Limb (tissue), 2 donors: ENCODE results near the gene KCNQ1.
A peak's percentile ranks its signal among the peaks of the same experiment; 100 is the strongest.
"Not testable (repeated sequence)": the region's sequence is repeated elsewhere in the genome, so short reads cannot be mapped to it uniquely, and the experiment has no call there.

Source experiments
- DNase-seq, 2 donors: peaks; one replicate each; pipeline ENCODE4 v3.0.0-alpha.2; 2016; ENCODE audit errors: extremely low spot score in 2 of 2

The KCNQ1 gene

GRCh38 chr11:2587976-2588748, 143.4 kb downstream of the KCNQ1 start:
- DNase-seq: no peak

- peak in 1 of 2 donors; percentile 26 for DNase-seq
Measured at GRCh38 chr11:2588809-2589537, 144.2 kb downstream of the KCNQ1 start.

- no peak for DNase-seq
Measured at GRCh38 chr11:2589538-2589934, 144.7 kb downstream of the KCNQ1 start.

DNA sequence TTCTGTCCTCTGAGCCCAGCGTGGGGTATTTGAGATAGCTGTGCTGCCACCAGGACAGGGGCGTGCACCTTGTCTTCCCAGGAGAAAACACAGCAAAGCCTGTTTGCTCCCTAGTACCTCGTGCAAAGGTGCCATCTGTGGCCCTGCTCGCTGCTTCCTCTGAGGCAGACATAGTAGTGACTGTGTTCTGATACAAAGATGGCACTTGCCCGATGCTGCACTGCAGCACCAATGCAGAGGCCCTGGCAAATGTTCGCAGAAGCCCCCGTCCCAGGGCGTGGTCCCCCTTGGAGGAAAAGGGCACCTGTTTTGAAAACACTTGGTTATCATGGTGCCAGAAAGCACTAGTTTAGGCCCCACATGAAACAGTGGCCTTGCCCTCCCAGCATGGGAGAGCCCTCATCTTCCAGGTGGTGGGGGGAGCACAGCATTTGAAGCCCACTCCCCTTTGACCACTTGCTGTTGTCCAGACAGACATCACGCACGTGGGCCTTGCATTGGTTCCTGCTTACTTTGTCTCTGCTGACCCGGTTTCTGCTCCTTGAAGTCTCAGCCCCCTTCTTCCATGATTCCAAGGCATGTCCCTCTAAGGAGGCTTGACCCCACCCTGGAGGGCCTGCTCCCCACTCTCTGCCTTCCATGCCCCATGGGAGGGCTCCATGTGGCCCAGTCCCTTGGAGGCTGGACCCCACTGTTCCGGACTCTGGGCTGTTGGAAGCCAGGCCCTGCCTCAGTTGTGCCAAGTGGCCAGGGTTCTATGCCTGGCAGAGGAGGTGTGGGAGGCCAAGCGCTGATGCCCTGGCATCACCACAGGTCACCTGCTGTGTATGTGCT, 145.5 kb downstream of the KCNQ1 start:
- DNase-seq: peak in 1 of 2 donors; percentile 30

GRCh38 chr11:2590965-2591754, 146.4 kb downstream of the KCNQ1 start:
- peak in 1 of 2 donors; percentile 70 for DNase-seq

DNA sequence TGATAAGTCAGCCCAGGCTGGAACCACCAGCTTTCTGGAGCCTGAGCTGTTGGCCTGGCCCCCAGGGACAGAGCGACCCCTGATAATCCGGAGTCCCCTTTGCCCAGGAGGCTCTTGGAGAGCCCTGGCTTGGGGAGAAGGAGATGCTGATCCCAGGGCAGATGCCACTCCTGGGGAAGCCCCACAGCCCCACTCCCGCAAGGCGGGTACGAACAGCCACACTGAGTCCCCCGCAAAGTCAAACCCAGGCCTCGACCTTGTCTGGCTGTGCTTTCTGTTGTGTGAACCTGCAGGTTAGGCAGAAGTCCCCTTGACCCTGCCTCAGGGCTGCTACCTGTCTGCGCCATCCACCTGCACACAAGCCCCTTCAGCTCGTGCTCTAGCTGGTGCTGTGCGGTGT, 147.0 kb downstream of the KCNQ1 start:
- peak in 1 of 2 donors; percentile 26 for DNase-seq

GRCh38 chr11:2592559-2593392, 148.0 kb downstream of the KCNQ1 start:
- DNase-seq: no peak

DNA sequence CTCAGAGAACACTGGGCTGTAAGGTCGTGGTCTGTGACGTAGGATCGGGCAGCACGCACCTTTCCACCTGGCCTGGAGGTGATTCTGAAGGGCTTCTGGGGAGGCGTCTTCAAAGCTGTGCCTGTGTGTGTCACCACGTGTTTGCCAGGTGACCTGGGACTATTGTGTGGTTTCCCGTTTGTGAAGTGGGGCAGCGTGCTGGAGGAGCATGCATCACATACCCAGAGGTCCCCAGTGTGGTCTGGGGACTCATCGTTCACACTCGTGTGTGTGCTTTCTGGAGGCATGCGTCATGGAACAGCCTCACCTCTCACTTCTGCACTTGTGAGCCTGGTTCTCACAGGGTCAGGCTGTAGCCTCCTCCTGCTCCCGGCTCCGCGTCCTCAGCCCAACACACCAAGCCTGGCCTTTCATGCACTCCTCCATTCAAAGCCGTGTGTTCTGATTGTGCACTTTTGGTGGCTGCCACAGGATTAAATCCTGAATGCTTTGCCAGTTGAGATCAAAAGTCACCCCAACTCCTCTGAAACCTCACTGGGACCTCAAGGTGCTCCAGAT, 148.7 kb downstream of the KCNQ1 start:
- DNase-seq: no peak

DNA sequence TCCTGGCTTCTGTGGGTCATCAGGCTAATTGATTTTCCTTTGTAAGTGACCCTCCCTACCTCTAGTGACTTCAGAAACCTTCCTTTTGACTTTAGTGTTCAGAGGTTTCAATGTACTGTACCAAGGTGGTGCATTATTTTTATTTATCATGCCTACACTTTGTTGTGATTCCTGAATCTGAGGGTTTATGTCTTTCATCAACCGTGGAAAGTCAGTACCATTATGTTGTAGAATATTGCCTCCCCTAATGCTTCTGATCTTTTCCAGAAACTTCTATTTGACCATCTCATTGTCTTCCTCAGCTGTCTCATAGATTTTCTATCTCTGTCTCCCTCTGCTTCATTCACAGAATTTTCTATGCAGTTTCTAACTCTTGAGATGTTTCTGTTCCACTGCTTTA, 149.5 kb downstream of the KCNQ1 start:
- DNase-seq: no peak

- DNase-seq: no peak
Measured at GRCh38 chr11:2595204-2595603, 150.4 kb downstream of the KCNQ1 start.

DNA sequence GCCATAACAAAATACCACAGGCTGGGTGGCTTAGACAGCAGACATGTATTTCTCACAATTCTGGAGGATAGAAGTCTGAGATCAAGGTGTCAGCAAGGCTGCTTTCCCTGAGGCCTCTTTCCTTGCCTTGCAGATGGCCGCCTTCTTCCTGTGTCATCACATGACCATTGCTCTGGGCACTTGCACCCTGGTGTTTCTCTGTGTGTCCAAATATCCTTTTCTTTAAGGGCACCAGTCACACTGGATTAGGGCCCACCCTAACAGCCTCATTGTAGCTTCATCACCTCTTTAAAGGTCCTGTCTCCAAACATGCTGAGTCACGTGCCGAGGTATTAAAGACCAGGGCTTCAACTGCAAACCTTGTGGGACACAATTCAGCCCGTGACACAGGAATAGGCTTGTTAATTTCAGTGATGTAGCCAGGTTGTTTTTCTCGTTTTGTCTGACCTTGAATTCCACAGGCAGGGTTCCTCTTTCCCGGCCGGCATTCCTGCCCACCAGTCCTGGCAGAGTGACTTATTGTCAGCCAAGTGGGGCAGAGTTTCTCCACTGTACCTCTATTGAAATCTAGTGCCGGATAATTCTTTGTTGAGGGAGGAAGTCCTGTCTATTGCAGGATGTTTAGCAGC, 154.9 kb downstream of the KCNQ1 start:
- DNase-seq: no peak

GRCh38 chr11:2609345-2609744, 164.5 kb downstream of the KCNQ1 start:
- DNase-seq: no peak

DNA sequence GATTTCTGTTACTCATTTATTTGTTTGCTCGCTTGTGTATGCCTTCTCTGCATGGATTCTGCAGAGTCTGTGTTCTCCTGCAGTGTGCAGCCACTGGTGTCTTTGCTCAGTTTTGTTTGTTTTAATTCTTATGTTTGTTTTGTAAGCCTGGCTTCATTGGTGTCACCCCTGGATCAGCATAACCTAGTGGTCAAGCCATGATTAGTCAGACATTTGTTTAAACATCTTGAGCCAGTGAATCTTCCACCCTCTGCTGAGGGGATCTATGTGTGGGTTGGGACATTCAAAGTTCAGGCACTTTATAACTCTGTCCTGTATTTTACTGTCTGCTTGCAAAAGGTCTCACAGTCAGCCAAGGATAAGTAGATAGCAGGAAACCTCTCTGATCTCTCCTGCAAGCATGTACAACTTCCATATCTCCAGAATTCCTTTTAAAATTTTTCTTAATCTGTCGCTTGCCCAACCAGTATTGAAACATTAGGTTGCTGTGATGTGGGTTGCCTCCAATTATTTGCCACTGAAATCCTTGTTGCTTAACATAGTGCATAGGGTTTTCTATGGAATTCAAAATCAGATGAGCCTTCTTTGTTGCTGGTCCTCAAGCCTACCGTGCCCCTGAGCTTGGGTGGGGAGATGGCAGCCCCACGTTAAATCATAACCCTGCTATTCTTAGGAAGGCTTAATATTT, 168.2 kb downstream of the KCNQ1 start:
- no peak for DNase-seq

DNA sequence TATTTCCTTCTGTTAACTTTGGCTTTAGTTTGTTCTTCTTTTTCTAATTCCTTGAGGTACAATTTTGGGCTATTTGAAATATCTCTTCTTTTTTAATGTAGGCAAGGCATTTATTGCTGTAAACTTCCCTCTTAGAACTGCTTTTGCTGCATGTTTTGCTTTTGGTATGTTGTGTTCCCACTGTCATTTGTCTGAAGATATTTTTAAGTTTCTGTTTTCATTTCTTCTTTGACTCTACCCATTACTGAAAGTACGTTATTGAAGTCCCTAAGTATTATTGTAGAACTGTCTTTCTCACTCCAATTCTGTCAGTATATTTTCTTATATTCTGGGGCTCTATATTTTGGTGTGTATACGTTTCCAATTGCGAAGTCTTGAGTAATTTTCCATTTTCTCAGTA, 177.1 kb downstream of the KCNQ1 start:
- DNase-seq: no peak

DNA sequence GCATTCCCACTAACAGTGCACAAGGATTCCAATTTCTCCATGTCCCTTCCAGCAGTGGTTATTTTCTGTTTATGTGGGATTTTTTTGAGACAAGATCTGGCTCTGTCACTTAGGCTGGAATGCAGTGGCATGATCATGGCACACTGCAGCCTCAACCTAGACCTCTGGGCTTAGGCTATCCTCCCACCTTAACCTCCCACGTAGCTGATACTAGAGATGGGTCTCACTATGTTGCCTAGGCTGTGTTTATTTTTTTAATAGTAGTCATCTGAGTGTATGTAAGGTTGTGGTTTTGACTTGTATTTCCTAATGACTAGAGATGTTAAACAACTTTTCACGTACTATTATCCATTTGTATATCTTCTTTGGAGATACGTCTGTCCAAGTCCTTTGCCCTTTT, 180.4 kb downstream of the KCNQ1 start:
- no peak for DNase-seq

- no peak for DNase-seq
Measured at GRCh38 chr11:2630679-2631078, 185.9 kb downstream of the KCNQ1 start.

DNA sequence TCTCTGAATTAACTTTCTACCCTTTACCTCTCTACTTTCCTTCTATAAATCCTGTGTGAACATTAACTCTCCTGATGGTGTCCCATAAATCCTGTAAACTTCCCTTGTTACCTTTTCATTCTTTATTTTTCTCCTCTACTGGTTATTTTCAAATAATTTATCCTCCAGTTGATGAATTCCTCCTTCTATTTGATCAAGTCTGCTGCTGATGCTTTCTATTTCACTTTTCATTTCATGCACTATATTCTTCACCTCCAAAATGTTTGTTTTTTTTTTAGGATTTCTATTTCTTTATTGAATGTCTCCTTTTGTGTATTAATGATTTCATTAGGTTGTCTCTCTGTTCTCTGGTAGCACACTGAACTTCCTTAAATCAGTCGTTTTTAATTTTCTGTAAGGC, 186.4 kb downstream of the KCNQ1 start:
- no peak for DNase-seq

DNA sequence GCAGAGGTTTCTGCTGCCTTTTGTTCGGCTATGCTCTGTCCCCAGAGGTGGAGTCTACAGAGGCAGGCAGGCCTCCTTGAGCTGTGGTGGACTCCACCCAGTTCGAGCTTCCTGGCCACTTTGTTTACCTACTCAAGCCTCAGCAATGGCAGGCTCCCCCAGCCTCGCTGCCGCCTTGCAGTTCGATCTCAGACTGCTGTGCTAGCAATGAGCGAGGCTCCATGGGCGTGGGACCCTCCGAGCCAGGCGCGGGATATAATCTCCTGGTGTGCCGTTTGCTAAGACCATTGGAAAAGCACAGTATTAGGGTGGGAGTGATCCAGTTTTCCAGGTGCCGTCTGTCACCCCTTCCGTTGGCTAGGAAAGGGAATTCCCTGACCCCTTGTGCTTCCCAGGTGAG, 195.0 kb downstream of the KCNQ1 start:
- not testable (repeated sequence) for DNase-seq

- no peak for DNase-seq
Measured at GRCh38 chr11:2641623-2642022, 196.8 kb downstream of the KCNQ1 start.
